Astrocyte of the spinal cord (primary cell): ENCODE data around the gene PACRG.

Source experiments
- DNase-seq: peaks from one replicate; pipeline ENCODE4 v3.0.0; 2011; ENCODE audit warnings: low read depth, low spot score
- H3K4me3 ChIP-seq: 2 replicates; pipeline ENCODE4 v1.5.1; 2011; ENCODE audit warnings: low read depth, mild to moderate bottlenecking, low read length, moderate library complexity
- in situ Hi-C: cut with HindIII; loops from 2 replicates; pipeline ENCODE4 v1.10.0; 2017; ENCODE audit warnings: low sequenced_read_pairs
- TF ChIP-seq, protein P1 (sequence below): IDR thresholded peaks from 2 replicates; pipeline ENCODE4 v1.5.1; 2012; ENCODE audit warnings: low read depth, mild to moderate bottlenecking, low read length, inconsistent platforms

The PACRG gene

DNA sequence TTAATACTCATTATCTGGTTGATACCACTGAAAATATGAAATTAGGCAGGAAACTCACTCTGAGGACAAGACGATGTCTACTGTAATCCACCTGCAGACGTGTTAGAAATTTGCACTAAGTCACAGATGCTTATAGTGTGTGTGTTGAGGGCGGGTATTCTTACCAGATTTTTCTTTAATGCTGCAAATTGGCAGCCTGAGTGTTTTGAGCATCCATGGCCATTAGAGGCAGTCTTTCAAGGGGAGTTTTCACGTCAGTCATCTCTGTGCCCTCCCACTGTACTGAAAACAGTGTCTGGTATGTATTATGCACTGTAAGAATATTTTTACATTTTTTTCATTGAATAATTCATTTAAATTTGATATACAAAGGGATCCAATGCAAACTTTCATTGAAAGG is 420.2 kb downstream of the PACRG start:
- in situ Hi-C loops: no loop called here
- TF ChIP-seq, protein P1, sequence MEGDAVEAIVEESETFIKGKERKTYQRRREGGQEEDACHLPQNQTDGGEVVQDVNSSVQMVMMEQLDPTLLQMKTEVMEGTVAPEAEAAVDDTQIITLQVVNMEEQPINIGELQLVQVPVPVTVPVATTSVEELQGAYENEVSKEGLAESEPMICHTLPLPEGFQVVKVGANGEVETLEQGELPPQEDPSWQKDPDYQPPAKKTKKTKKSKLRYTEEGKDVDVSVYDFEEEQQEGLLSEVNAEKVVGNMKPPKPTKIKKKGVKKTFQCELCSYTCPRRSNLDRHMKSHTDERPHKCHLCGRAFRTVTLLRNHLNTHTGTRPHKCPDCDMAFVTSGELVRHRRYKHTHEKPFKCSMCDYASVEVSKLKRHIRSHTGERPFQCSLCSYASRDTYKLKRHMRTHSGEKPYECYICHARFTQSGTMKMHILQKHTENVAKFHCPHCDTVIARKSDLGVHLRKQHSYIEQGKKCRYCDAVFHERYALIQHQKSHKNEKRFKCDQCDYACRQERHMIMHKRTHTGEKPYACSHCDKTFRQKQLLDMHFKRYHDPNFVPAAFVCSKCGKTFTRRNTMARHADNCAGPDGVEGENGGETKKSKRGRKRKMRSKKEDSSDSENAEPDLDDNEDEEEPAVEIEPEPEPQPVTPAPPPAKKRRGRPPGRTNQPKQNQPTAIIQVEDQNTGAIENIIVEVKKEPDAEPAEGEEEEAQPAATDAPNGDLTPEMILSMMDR: no peak
- no peak for DNase-seq
- no peak overlapping the region for H3K4me3 ChIP-seq

DNA sequence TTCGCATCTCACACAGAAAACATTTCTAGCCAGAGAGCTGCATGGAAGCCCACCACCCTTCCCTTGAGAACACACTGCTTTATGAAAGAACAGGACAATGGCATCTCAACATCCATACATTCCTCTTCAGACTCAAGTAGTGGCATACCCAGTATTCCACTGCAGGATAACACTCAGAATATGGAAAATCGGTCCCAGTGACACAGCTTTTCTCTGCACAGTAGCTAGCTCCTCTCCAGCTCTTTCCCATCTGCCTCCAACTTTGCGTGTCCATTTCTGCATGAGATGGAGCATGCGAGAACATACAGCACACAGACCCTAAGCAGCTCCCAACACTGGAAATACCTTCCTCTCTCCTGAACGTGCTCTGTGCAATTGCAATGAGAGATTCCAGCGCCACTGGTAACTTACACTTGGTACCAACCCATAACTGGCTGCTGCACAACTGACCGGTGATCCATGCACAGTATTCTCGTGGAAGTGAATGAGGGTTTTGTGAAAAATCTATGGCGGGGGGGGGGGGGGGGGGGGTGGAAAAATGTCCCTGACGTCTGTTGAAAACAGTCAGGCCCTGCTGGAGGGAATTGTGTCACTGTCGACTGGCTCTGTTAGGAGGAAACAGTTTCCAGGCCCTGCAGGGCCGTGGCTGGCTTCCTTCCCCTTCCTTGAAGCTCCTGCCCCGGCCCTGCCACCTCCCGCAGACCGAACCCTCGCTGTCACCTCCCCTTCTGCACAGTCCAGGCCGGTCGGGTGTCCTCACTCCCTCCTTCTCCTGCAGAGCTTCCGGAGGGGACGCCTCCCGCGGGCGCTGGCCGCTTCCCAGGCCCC is 420.9 kb downstream of the PACRG start:
- in situ Hi-C loops: no loop called here

DNA sequence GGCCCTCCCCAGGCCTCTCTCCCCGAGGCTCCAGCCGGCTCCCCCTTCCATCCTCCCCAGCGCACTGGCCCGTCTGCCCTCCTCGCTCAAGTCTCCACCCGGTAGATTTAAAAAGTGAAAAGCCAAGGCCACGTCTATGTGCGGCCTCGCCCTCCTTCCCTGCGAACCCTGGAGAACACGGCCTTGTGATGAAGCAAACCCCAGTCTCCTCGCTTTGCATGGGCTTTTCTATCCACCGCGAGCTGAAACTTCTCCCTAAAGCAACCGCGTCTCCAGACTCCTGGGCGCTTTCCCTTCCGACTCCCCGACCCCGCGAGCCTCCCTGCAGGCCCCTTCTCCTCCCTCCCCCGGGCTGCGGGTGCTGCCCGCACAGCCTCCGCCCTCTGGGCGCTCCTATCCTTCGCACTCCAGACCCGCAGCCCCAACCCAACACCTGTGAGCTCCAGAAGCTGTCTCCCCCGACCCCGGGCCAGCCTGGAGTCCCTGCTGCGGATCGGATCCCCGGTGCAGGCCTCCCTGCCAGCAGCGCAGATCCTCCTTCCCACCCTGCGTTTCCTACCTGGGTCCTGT is 421.6 kb downstream of the PACRG start:
- no peak for DNase-seq
- in situ Hi-C loops: no loop called here
- TF ChIP-seq, protein P1: no peak
- no peak overlapping the region for H3K4me3 ChIP-seq

More for the DNA sequence above, 420.9 kb downstream of the PACRG start:
- no peak for DNase-seq
- no peak overlapping the region for H3K4me3 ChIP-seq
- TF ChIP-seq, protein P1: no peak

DNA sequence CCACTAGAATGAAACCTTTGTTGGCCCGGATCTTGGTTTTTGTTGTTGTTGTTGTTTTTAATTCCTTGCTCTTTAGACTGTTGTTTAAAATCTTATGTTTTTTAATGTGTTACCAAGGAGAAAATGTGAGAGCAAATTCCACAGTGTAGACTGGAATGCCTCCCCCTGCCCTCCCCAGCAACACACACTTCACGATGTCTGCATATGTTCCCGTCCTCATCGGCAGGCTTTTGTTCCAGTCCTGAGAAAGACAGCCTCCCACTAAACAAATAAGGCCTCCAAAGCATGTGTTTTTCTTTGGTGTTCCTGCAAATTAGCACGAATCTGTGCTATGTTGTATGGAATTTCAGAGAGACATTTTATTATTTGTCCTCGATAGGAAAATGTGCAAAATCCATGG is 423.4 kb downstream of the PACRG start:
- DNase-seq: peak; percentile 10
- TF ChIP-seq, protein P1: no peak
- no peak overlapping the region for H3K4me3 ChIP-seq
- in situ Hi-C loops: no loop called here

DNA sequence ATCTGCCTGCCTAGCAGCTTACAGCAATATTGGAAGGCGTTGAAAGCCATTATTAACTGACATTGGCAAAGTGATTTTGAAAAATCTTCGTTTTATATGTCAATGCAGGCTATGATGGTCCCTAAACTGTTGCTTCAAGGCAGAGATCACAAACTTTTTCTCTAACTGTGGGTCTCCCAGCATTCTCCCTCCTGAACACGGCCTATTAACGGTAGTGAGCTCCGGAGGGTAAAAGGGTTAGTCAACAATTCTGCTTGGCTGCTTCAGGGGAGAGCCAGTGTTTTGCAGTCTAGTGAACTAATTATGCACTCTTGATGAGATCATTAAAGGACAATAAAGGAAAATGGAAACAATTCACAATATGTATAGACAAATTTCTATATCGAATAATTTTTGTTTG is 424.9 kb downstream of the PACRG start:
- no peak overlapping the region for H3K4me3 ChIP-seq

DNA sequence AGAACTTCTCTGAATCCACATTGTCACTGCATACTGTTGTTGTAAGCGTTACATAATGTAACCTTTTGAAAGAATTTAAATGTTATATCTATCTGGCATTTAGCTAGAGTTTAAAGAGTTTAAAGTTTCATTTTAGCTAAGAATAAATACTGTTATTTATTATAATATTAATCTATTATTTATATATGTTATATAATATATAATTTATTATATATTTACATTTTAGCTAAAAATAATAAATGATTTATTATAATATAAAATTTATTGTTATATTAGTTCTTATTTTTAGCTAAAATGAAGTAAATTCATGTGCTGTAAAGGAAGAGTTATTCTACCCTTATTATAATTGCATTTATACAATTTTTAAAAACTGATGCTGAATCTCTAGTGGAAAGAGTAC is 431.3 kb downstream of the PACRG start:
- no peak for DNase-seq
- in situ Hi-C loops: no loop called here
- H3K4me3 ChIP-seq: no peak overlapping the region
- TF ChIP-seq, protein P1: no peak

More for the DNA sequence above, 424.9 kb downstream of the PACRG start:
- TF ChIP-seq, protein P1: no peak
- in situ Hi-C loops: no loop called here
- DNase-seq: no peak
